Keratinocyte (primary cell): Measurements from ENCODE around the gene SOX1. TPM values are rescaled to one million over a fixed set of nuclear protein-coding genes. Genes with fewer than 3 reads are reported as not detected.

Source experiments
- DNase-seq: peaks from one replicate; pipeline ENCODE4 v3.0.0-alpha.2; 2011; ENCODE audit warnings: low read depth, missing footprints, low spot score
- FAIRE-seq: peaks from 2 replicates; lab custom pipeline; 2011; peaks lifted over from hg19 to GRCh38; lab: Jason Lieb, UNC
- H2AFZ ChIP-seq: 2 replicates; pipeline ENCODE4 v1.6.0; 2012; ENCODE audit warnings: low read length, control low read depth, inconsistent platforms; ENCODE audit not compliant: control insufficient read depth
- H3K27ac ChIP-seq: 2 replicates; pipeline ENCODE4 v1.5.1; 2011; ENCODE audit warnings: low read length; ENCODE audit not compliant: control insufficient read depth, insufficient read depth
- H3K27me3 ChIP-seq: 3 replicates; pipeline ENCODE4 v1.6.0; 2011; ENCODE audit warnings: low read length; ENCODE audit not compliant: control insufficient read depth, insufficient read depth; ENCODE audit errors: extremely low read depth
- H3K36me3 ChIP-seq, 2 experiments: 2 replicates in 1 of 2; 3 replicates in 1 of 2; pipeline ENCODE4 v1.5.1; 2011; ENCODE audit warnings: low read length in 2 of 2, mild to moderate bottlenecking in 1 of 2; ENCODE audit not compliant: control insufficient read depth in 2 of 2, insufficient read depth in 2 of 2; ENCODE audit errors: extremely low read depth in 1 of 2
- H3K4me1 ChIP-seq: 3 replicates; pipeline ENCODE4 v1.5.1; 2011; ENCODE audit warnings: low read length; ENCODE audit not compliant: control insufficient read depth, insufficient read depth; ENCODE audit errors: extremely low read depth
- H3K4me2 ChIP-seq: 3 replicates; pipeline ENCODE4 v1.6.0; 2011; ENCODE audit warnings: low read depth, low read length; ENCODE audit not compliant: control insufficient read depth, insufficient read depth; ENCODE audit errors: extremely low read depth
- H3K4me3 ChIP-seq, 3 experiments: fragments of 200-600 bp in 1 of 3; sonication (generic) in 1 of 3; 2 replicates in 2 of 3; 3 replicates in 1 of 3; pipeline ENCODE4 v1.5.1; 2011 to 2016; ENCODE audit warnings: low read length in 3 of 3, mild to moderate bottlenecking in 3 of 3, control low read depth in 2 of 3, inconsistent platforms in 1 of 3, low read depth in 1 of 3, mixed read lengths in 1 of 3, mixed run types in 1 of 3, moderate library complexity in 1 of 3; ENCODE audit not compliant: control insufficient read depth in 2 of 3, insufficient read depth in 2 of 3; ENCODE audit errors: extremely low read depth in 1 of 3
- H3K79me2 ChIP-seq: 2 replicates; pipeline ENCODE4 v1.6.0; 2012; ENCODE audit warnings: low read length; ENCODE audit not compliant: control insufficient read depth, insufficient read depth
- H3K9ac ChIP-seq: 3 replicates; pipeline ENCODE4 v1.6.0; 2011; ENCODE audit warnings: low read length; ENCODE audit not compliant: control insufficient read depth, insufficient read depth; ENCODE audit errors: extremely low read depth
- H3K9me1 ChIP-seq: 3 replicates; pipeline ENCODE4 v1.6.0; 2011; ENCODE audit warnings: low read length; ENCODE audit not compliant: control insufficient read depth, insufficient read depth; ENCODE audit errors: extremely low read depth
- H3K9me3 ChIP-seq: 2 replicates; pipeline ENCODE4 v1.5.1; 2012; ENCODE audit warnings: low read depth, low read length; ENCODE audit not compliant: control insufficient read depth
- H4K20me1 ChIP-seq: 3 replicates; pipeline ENCODE4 v1.6.0; 2011; ENCODE audit warnings: low read length; ENCODE audit not compliant: control insufficient read depth, insufficient read depth; ENCODE audit errors: extremely low read depth
- CTCF ChIP-seq, 3 experiments: IDR thresholded peaks in 1 of 3; conservative IDR thresholded peaks in 1 of 3; optimal IDR thresholded peaks in 1 of 3; 2 replicates in 2 of 3; 3 replicates in 1 of 3; pipeline versions ENCODE3 to v1.5.1; 2011; ENCODE audit warnings: low read length in 3 of 3, mild to moderate bottlenecking in 3 of 3, moderate library complexity in 2 of 3, control low read depth in 1 of 3, inconsistent platforms in 1 of 3; ENCODE audit not compliant: insufficient read depth in 2 of 3; ENCODE audit errors: extremely low read depth in 1 of 3
- EZH2 ChIP-seq: IDR thresholded peaks from one replicate; pipeline ENCODE4 v1.6.1; 2012; ENCODE audit warnings: inconsistent platforms, mild to moderate bottlenecking, low read length, moderate library complexity
- dilution Hi-C: fragments of 300-500 bp; cut with MboI; formaldehyde crosslinking; loops from one replicate; pipeline ENCODE4 v1.7.0; 2020; ENCODE audit warnings: low sequenced_read_pairs; ENCODE audit not compliant: extremely low pct_ligation_motif_present
- polyA plus RNA-seq, 5 experiments: library from polyadenylated mRNA; depleted of rRNA in 3 of 5; stranded (reverse) in 3 of 5; stranded (forward) in 1 of 5; unstranded in 1 of 5; fragments of >200 nt; gene quantifications; 1 replicate in 1 of 5; 2 replicates in 3 of 5; 3 replicates in 1 of 5; pipeline versions ENCODE4 v1.2.1 to v1.2.3, GENCODE V29; 2011 to 2012; ENCODE audit warnings: missing spikeins in 2 of 5, low read depth in 1 of 5, low replicate concordance in 1 of 5

SOX1 gene
- polyA plus RNA-seq, 1 donor (not counting 4 experiments of a cell fraction or from before 2014, with no cell fraction given) = not detected

- no peak overlapping the region for H3K4me2 ChIP-seq
- no peaks in the 10 kb centered on the region for H3K9me3 ChIP-seq
- H3K4me1 ChIP-seq = no peaks in the 10 kb centered on the region
- H3K9ac ChIP-seq = no peak overlapping the region
- no peaks in the 10 kb centered on the region for H4K20me1 ChIP-seq
- peaks cover 84% of the 10 kb centered on the region for H3K27me3 ChIP-seq
- no peaks in the 10 kb centered on the region for H3K79me2 ChIP-seq
- TF ChIP-seq CTCF (optimal IDR thresholded peaks at IDR 0.05 in 1 of 3, IDR thresholded peaks at IDR 0.05 in 1 of 3, conservative IDR thresholded peaks at IDR 0.05 in 1 of 3; ENCODE audit: extremely low read depth in 1 of 3, insufficient read depth in 2 of 3, low read length in 3 of 3) (no peak), EZH2 (no peak)
- H3K27ac ChIP-seq = no peak overlapping the region
- no peaks in the 10 kb centered on the region for H3K9me1 ChIP-seq
- dilution Hi-C loops = no loop called here
- H3K4me3 ChIP-seq = no peak overlapping the region
- no peak for FAIRE-seq
- H2AFZ ChIP-seq = no peak overlapping the region
- DNase-seq = no peak
- no peaks in the 10 kb centered on the region for H3K36me3 ChIP-seq
Observed at GRCh38 chr13:112067871-112068539, 1.1 kb downstream of the SOX1 start.

GRCh38 chr13:112068540-112069060, 1.7 kb downstream of the SOX1 start:
- H3K27me3 ChIP-seq = peaks cover 83% of the 10 kb centered on the region
- H3K4me2 ChIP-seq = no peak overlapping the region
- no peak overlapping the region for H3K4me3 ChIP-seq

More at GRCh38 chr13:112068540-112069060, 1.7 kb downstream of the SOX1 start:
- H4K20me1 ChIP-seq = no peaks in the 10 kb centered on the region
- dilution Hi-C loops = no loop called here
- no peaks in the 10 kb centered on the region for H3K4me1 ChIP-seq
- no peak for TF ChIP-seq CTCF (optimal IDR thresholded peaks at IDR 0.05 in 1 of 3, IDR thresholded peaks at IDR 0.05 in 1 of 3, conservative IDR thresholded peaks at IDR 0.05 in 1 of 3; ENCODE audit: extremely low read depth in 1 of 3, insufficient read depth in 2 of 3, low read length in 3 of 3)
- no peak for TF ChIP-seq EZH2
- H3K9me3 ChIP-seq = no peaks in the 10 kb centered on the region
- DNase-seq (no peak), FAIRE-seq (no peak)
- H3K9ac ChIP-seq = no peak overlapping the region
- H3K79me2 ChIP-seq = no peaks in the 10 kb centered on the region
- H3K36me3 ChIP-seq = no peaks in the 10 kb centered on the region
- no peaks in the 10 kb centered on the region for H3K9me1 ChIP-seq
- no peak overlapping the region for H3K27ac ChIP-seq
- no peak overlapping the region for H2AFZ ChIP-seq
